Hematopoietic multipotent progenitor cell treated with erythropoietin and hydrocortisone succinate and interleukin-3 and kit ligand, for 6 days (in vitro differentiated cells): ENCODE measurements around the gene BAHD1.

Experiments used
- DNase-seq: peaks from one replicate; pipeline ENCODE4 v3.0.0-alpha.2; 2015

BAHD1 gene

GRCh38 chr15:40446144-40446543, 5.4 kb downstream of the BAHD1 start:
- no peak for DNase-seq

GRCh38 chr15:40448354-40448753, 7.6 kb downstream of the BAHD1 start:
- DNase-seq: no peak

GRCh38 chr15:40449275-40449674, 8.5 kb downstream of the BAHD1 start:
- no peak for DNase-seq

GRCh38 chr15:40450047-40450446, 9.3 kb downstream of the BAHD1 start:
- no peak for DNase-seq

- DNase-seq: no peak
These were observed 10.9 kb downstream of the BAHD1 start for GRCh38 chr15:40451527-40452158.

- no peak for DNase-seq
These were observed 11.7 kb downstream of the BAHD1 start for GRCh38 chr15:40452296-40453090.

GRCh38 chr15:40453941-40454340, 13.2 kb downstream of the BAHD1 start:
- DNase-seq: peak; percentile 31

- DNase-seq: no peak
These were observed 14.2 kb downstream of the BAHD1 start for GRCh38 chr15:40454904-40455391.

GRCh38 chr15:40456299-40456712, 15.6 kb downstream of the BAHD1 start:
- DNase-seq: no peak

GRCh38 chr15:40456738-40457137, 16.0 kb downstream of the BAHD1 start:
- DNase-seq: no peak

- DNase-seq: no peak
These were observed 18.0 kb downstream of the BAHD1 start for GRCh38 chr15:40458495-40459371.

GRCh38 chr15:40459391-40460015, 18.8 kb downstream of the BAHD1 start:
- no peak for DNase-seq

- DNase-seq: no peak
These were observed 19.7 kb downstream of the BAHD1 start for GRCh38 chr15:40460404-40460803.

GRCh38 chr15:40461958-40462357, 21.2 kb downstream of the BAHD1 start:
- no peak for DNase-seq

- DNase-seq: no peak
These were observed 22.5 kb downstream of the BAHD1 start for GRCh38 chr15:40463279-40463678.

- DNase-seq: no peak
These were observed 23.3 kb downstream of the BAHD1 start for GRCh38 chr15:40463886-40464545.

GRCh38 chr15:40464595-40465185, 23.9 kb downstream of the BAHD1 start:
- DNase-seq: no peak

GRCh38 chr15:40465939-40466338, 25.2 kb downstream of the BAHD1 start:
- no peak for DNase-seq

GRCh38 chr15:40466426-40467260, 25.9 kb downstream of the BAHD1 start:
- peak; percentile 27 for DNase-seq

- DNase-seq: no peak
These were observed 26.5 kb downstream of the BAHD1 start for GRCh38 chr15:40467261-40467615.

GRCh38 chr15:40468898-40469331, 28.2 kb downstream of the BAHD1 start:
- DNase-seq: peak; percentile 71
